ENCODE measurements around the gene BEAN1. TPM values are rescaled to one million over a fixed set of nuclear protein-coding genes. Genes with fewer than 3 reads are reported as not detected.

Gene BEAN1
- total RNA-seq, 1 experiment from 2014 or later: not detected

GRCh38 chr16:66412182-66412581 is 14.9 kb upstream of the BEAN1 start:
- H3K9me3 ChIP-seq (ENCODE audit: control insufficient read depth, insufficient read depth, low read depth, low read length): no peaks in the 10 kb centered on the region
- H3K27me3 ChIP-seq (ENCODE audit: control insufficient read depth, insufficient read depth, low read length): no peaks in the 10 kb centered on the region
- no peak for DNase-seq (ENCODE audit: low read depth, low spot score)
- H3K4me3 ChIP-seq (ENCODE audit: low read depth in 2 of 2, low read length in 2 of 2): no peak overlapping the region
- H3K4me1 ChIP-seq (ENCODE audit: control insufficient read depth, insufficient read depth, low read length): no peaks in the 10 kb centered on the region
- intact Hi-C loops (cut with micrococcal nuclease; ENCODE audit: unreplicated experiment): no loop called here
- TF ChIP-seq, protein P1, sequence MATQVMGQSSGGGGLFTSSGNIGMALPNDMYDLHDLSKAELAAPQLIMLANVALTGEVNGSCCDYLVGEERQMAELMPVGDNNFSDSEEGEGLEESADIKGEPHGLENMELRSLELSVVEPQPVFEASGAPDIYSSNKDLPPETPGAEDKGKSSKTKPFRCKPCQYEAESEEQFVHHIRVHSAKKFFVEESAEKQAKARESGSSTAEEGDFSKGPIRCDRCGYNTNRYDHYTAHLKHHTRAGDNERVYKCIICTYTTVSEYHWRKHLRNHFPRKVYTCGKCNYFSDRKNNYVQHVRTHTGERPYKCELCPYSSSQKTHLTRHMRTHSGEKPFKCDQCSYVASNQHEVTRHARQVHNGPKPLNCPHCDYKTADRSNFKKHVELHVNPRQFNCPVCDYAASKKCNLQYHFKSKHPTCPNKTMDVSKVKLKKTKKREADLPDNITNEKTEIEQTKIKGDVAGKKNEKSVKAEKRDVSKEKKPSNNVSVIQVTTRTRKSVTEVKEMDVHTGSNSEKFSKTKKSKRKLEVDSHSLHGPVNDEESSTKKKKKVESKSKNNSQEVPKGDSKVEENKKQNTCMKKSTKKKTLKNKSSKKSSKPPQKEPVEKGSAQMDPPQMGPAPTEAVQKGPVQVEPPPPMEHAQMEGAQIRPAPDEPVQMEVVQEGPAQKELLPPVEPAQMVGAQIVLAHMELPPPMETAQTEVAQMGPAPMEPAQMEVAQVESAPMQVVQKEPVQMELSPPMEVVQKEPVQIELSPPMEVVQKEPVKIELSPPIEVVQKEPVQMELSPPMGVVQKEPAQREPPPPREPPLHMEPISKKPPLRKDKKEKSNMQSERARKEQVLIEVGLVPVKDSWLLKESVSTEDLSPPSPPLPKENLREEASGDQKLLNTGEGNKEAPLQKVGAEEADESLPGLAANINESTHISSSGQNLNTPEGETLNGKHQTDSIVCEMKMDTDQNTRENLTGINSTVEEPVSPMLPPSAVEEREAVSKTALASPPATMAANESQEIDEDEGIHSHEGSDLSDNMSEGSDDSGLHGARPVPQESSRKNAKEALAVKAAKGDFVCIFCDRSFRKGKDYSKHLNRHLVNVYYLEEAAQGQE (IDR thresholded peaks at IDR 0.05; ENCODE audit: insufficient read depth in 1 of 2, low read depth in 2 of 2, low read length in 1 of 2): no peak
- no peak for TF ChIP-seq SIN3A (IDR thresholded peaks at IDR 0.05; ENCODE audit: borderline replicate concordance, insufficient read depth, low read depth, low read length)
- TF ChIP-seq TCF7L2 (IDR thresholded peaks at IDR 0.05; ENCODE audit: low read depth, low read length): no peak
- TF ChIP-seq, protein P2, sequence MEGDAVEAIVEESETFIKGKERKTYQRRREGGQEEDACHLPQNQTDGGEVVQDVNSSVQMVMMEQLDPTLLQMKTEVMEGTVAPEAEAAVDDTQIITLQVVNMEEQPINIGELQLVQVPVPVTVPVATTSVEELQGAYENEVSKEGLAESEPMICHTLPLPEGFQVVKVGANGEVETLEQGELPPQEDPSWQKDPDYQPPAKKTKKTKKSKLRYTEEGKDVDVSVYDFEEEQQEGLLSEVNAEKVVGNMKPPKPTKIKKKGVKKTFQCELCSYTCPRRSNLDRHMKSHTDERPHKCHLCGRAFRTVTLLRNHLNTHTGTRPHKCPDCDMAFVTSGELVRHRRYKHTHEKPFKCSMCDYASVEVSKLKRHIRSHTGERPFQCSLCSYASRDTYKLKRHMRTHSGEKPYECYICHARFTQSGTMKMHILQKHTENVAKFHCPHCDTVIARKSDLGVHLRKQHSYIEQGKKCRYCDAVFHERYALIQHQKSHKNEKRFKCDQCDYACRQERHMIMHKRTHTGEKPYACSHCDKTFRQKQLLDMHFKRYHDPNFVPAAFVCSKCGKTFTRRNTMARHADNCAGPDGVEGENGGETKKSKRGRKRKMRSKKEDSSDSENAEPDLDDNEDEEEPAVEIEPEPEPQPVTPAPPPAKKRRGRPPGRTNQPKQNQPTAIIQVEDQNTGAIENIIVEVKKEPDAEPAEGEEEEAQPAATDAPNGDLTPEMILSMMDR (IDR thresholded peaks at IDR 0.05): no peak
- TF ChIP-seq POLR2AphosphoS5 (IDR thresholded peaks at IDR 0.05; ENCODE audit: low read depth, low read length): no peak
- ATAC-seq: no peak
- in situ Hi-C loops (cut with HindIII; ENCODE audit: low pct_unique_long_range_greater_than_20kb, low sequenced_read_pairs): no loop called here
- no TSS peak for BruUV-seq (replicated peaks)
- ChIA-PET CTCF (no interaction called here), POLR2A (no interaction called here)
- no peak overlapping the region for H3K27ac ChIP-seq (ENCODE audit: low read length)
- H3K36me3 ChIP-seq (ENCODE audit: control insufficient read depth, insufficient read depth, low read length): no peaks in the 10 kb centered on the region

GRCh38 chr16:66414891-66415290 is 12.2 kb upstream of the BEAN1 start:
- ATAC-seq (no peak), DNase-seq (ENCODE audit: low read depth, low spot score) (no peak)
- no peaks in the 10 kb centered on the region for H3K36me3 ChIP-seq (ENCODE audit: control insufficient read depth, insufficient read depth, low read length)
- H3K9me3 ChIP-seq (ENCODE audit: control insufficient read depth, insufficient read depth, low read depth, low read length): no peaks in the 10 kb centered on the region
- in situ Hi-C loops (cut with HindIII; ENCODE audit: low pct_unique_long_range_greater_than_20kb, low sequenced_read_pairs) (no loop called here), intact Hi-C loops (cut with micrococcal nuclease; ENCODE audit: unreplicated experiment) (no loop called here)
- no peaks in the 10 kb centered on the region for H3K4me1 ChIP-seq (ENCODE audit: control insufficient read depth, insufficient read depth, low read length)
- ChIA-PET POLR2A (interaction anchor here (1.0 kb wide), 1 partner anchor 22 kb away, joined by 18 read pairs; no protein-coding TSS in a partner anchor), CTCF (no interaction called here)
- H3K27ac ChIP-seq (ENCODE audit: low read length): no peak overlapping the region
- BruUV-seq (replicated peaks): no TSS peak
- H3K27me3 ChIP-seq (ENCODE audit: control insufficient read depth, insufficient read depth, low read length): no peaks in the 10 kb centered on the region
- no peak for TF ChIP-seq SIN3A (IDR thresholded peaks at IDR 0.05; ENCODE audit: borderline replicate concordance, insufficient read depth, low read depth, low read length)
- TF ChIP-seq, protein P2 (IDR thresholded peaks at IDR 0.05): no peak
- TF ChIP-seq TCF7L2 (IDR thresholded peaks at IDR 0.05; ENCODE audit: low read depth, low read length): no peak
- TF ChIP-seq, protein P1 (IDR thresholded peaks at IDR 0.05; ENCODE audit: insufficient read depth in 1 of 2, low read depth in 2 of 2, low read length in 1 of 2): no peak
- TF ChIP-seq POLR2AphosphoS5 (IDR thresholded peaks at IDR 0.05; ENCODE audit: low read depth, low read length): no peak
- H3K4me3 ChIP-seq (ENCODE audit: low read depth in 2 of 2, low read length in 2 of 2): no peak overlapping the region

All from Panc1 (cell line).